MM.1S (cell line): Measurements from ENCODE around the gene EGFL7.

Experiments used
- CTCF ChIP-seq: fragments of 300-600 bp; sonication (generic); IDR thresholded peaks from 2 replicates; pipeline ENCODE4 v1.5.1; 2016; ENCODE audit warnings: antibody characterized with exemption, low read length, mixed read lengths
- EZH2 ChIP-seq: fragments of 300-600 bp; sonication (generic); optimal IDR thresholded peaks from 2 replicates; pipeline ENCODE3; 2017; ENCODE audit warnings: low read depth, mild to moderate bottlenecking, antibody characterized with exemption, low read length, mixed read lengths
- EZH2phosphoT487 ChIP-seq: fragments of 300-600 bp; sonication (generic); IDR thresholded peaks from 2 replicates; pipeline ENCODE4 v1.6.1; 2018; ENCODE audit warnings: antibody characterized with exemption, low read length

- no peak for TF ChIP-seq EZH2phosphoT487
- TF ChIP-seq CTCF: no peak
- no peak for TF ChIP-seq EZH2
Measured at GRCh38 chr9:136673088-136673974, 10.6 kb downstream of the EGFL7 start.
